ENCODE results near the gene ADAM8.

GRCh38 chr10:133298466-133298865 is 21.8 kb upstream of the ADAM8 start:
- TF ChIP-seq CTCF (conservative IDR thresholded peaks at IDR 0.05; ENCODE audit: low read length) (no peak), EZH2phosphoT487 (IDR thresholded peaks at IDR 0.05; ENCODE audit: borderline replicate concordance, low read depth, low read length) (no peak)

Measured in OCI-LY7 (cell line).